ENCODE results near the gene MDK. TPM values are rescaled to one million over a fixed set of nuclear protein-coding genes. Genes with fewer than 3 reads are reported as not detected.

The MDK gene
- total and polyA plus RNA-seq, 2 donors (not counting 3 experiments of a cell fraction or from before 2014, with no cell fraction given), result 331 to 893 TPM

- Histone ChIP-seq H3K27ac (ENCODE audit: insufficient read depth, low read depth, low read length) (no peak overlapping the region), H2AFZ (ENCODE audit: low read depth, low read length) (peak overlapping the region; percentile 67), H3K9ac (replicated peaks; ENCODE audit: extremely low read depth, insufficient read depth, low read length) (no peak overlapping the region), H3K36me3 (ENCODE audit: control insufficient read depth in 2 of 2, extremely low read depth in 1 of 2, insufficient read depth in 2 of 2, low read length in 2 of 2) (no peaks in the 10 kb centered on the region), H4K20me1 (replicated peaks; ENCODE audit: control insufficient read depth, extremely low read depth, insufficient read depth, low read length) (no peaks in the 10 kb centered on the region), H3K4me2 (ENCODE audit: insufficient read depth, low read length) (peak overlapping the region; percentile 10), H3K9me1 (replicated peaks; ENCODE audit: control insufficient read depth, extremely low read depth, insufficient read depth, low read length) (no peaks in the 10 kb centered on the region), H3K4me3 (replicated peaks in 1 of 3; ENCODE audit: insufficient read depth in 1 of 3, low read depth in 1 of 3, low read length in 3 of 3) (no peak overlapping the region), H3K27me3 (ENCODE audit: control insufficient read depth in 2 of 2, insufficient read depth in 2 of 2, low read length in 2 of 2) (no peaks in the 10 kb centered on the region), H3K4me1 (ENCODE audit: control insufficient read depth, extremely low read depth, insufficient read depth, low read length) (peaks cover 37% of the 10 kb centered on the region), H3K9me3 (replicated peaks; ENCODE audit: control insufficient read depth, insufficient read depth, low read length) (no peaks in the 10 kb centered on the region), H3K79me2 (ENCODE audit: control insufficient read depth, insufficient read depth, low read length) (no peaks in the 10 kb centered on the region)
- TF ChIP-seq FOS (IDR thresholded peaks at IDR 0.05; ENCODE audit: borderline replicate concordance, insufficient read depth, low read length) (no peak), POLR2AphosphoS5 (IDR thresholded peaks at IDR 0.05; ENCODE audit: insufficient read depth, low read depth, low read length) (peak; percentile 31)
- ChIA-PET POLR2A (no interaction called here), CTCF (interaction anchor here (1.0 to 2.3 kb wide), 7 partner anchors 8 to 103 kb away, joined by 3 to 7 read pairs (median 5); no protein-coding TSS in a partner anchor)
- FAIRE-seq, result peak; percentile 95
- DNase-seq (ENCODE audit: low read depth, low spot score), result peak; percentile 85
- dilution Hi-C loops (cut with MboI; ENCODE audit: extremely low pct_ligation_motif_present, low sequenced_read_pairs) (no loop called here), intact Hi-C loops (cut with micrococcal nuclease) (no loop called here)
- BruUV-seq (replicated peaks), result no TSS peak
Observed at GRCh38 chr11:46342239-46342638, 39.2 kb upstream of the MDK start.

- no peak overlapping the region for H3K27ac ChIP-seq (ENCODE audit: insufficient read depth, low read depth, low read length)
- no peaks in the 10 kb centered on the region for H3K9me1 ChIP-seq (replicated peaks; ENCODE audit: control insufficient read depth, extremely low read depth, insufficient read depth, low read length)
- ChIA-PET POLR2A (no interaction called here), CTCF (interaction anchor here (1.0 to 2.8 kb wide), 5 partner anchors 9 to 105 kb away, joined by 3 to 19 read pairs (median 7); no protein-coding TSS in a partner anchor)
- no peak overlapping the region for H3K4me3 ChIP-seq (replicated peaks in 1 of 3; ENCODE audit: insufficient read depth in 1 of 3, low read depth in 1 of 3, low read length in 3 of 3)
- intact Hi-C loops (cut with micrococcal nuclease), result no loop called here
- H3K4me1 ChIP-seq (ENCODE audit: control insufficient read depth, extremely low read depth, insufficient read depth, low read length), result peaks cover 43% of the 10 kb centered on the region
- H3K9ac ChIP-seq (replicated peaks; ENCODE audit: extremely low read depth, insufficient read depth, low read length), result no peak overlapping the region
- BruUV-seq (replicated peaks), result no TSS peak
- TF ChIP-seq MAX (IDR thresholded peaks at IDR 0.05; ENCODE audit: insufficient read depth, insufficient read length), result no peak
- TF ChIP-seq POLR2AphosphoS5 (IDR thresholded peaks at IDR 0.05; ENCODE audit: insufficient read depth, low read depth, low read length), result no peak
- TF ChIP-seq POLR2A (IDR thresholded peaks at IDR 0.05; ENCODE audit: low read depth, low read length), result no peak
- TF ChIP-seq JUN (IDR thresholded peaks at IDR 0.05; ENCODE audit: borderline replicate concordance, insufficient read depth, insufficient read length, low read depth), result no peak
- no peak for TF ChIP-seq EZH2 (IDR thresholded peaks at IDR 0.05; ENCODE audit: borderline replicate concordance, low read depth, low read length, severe bottlenecking)
- TF ChIP-seq GATA2 (IDR thresholded peaks at IDR 0.05; ENCODE audit: insufficient read depth, insufficient read length, low read depth, low read length), result no peak
- TF ChIP-seq FOS (IDR thresholded peaks at IDR 0.05; ENCODE audit: borderline replicate concordance, insufficient read depth, low read length), result no peak
- no peak for TF ChIP-seq MYC (IDR thresholded peaks at IDR 0.05; ENCODE audit: low read depth, low read length)
- H4K20me1 ChIP-seq (replicated peaks; ENCODE audit: control insufficient read depth, extremely low read depth, insufficient read depth, low read length), result no peaks in the 10 kb centered on the region
- no peak for FAIRE-seq
- H3K4me2 ChIP-seq (ENCODE audit: insufficient read depth, low read length), result no peak overlapping the region
- DNase-seq (ENCODE audit: low read depth, low spot score), result no peak
- no peaks in the 10 kb centered on the region for H3K27me3 ChIP-seq (ENCODE audit: control insufficient read depth in 2 of 2, insufficient read depth in 2 of 2, low read length in 2 of 2)
- dilution Hi-C loops (cut with MboI; ENCODE audit: extremely low pct_ligation_motif_present, low sequenced_read_pairs), result no loop called here
- no peak overlapping the region for H2AFZ ChIP-seq (ENCODE audit: low read depth, low read length)
- H3K36me3 ChIP-seq (ENCODE audit: control insufficient read depth in 2 of 2, extremely low read depth in 1 of 2, insufficient read depth in 2 of 2, low read length in 2 of 2), result no peaks in the 10 kb centered on the region
- no peaks in the 10 kb centered on the region for H3K9me3 ChIP-seq (replicated peaks; ENCODE audit: control insufficient read depth, insufficient read depth, low read length)
- peaks cover 9% of the 10 kb centered on the region for H3K79me2 ChIP-seq (ENCODE audit: control insufficient read depth, insufficient read depth, low read length)
Observed at GRCh38 chr11:46343520-46343919, 37.9 kb upstream of the MDK start.
